ENCODE results near the gene HLA-DMA.
A peak's percentile ranks its signal among the peaks of the same experiment; 100 is the strongest.

Gene HLA-DMA

GRCh38 chr6:32952817-32953739 lies at the start of gene HLA-DMA:
TSS of gene HLA-DMA (minus strand) at chr6:32953097. CDS start at chr6:32953036, 61 bp downstream.
- DNase-seq = no peak

- no peak for DNase-seq
Observed at GRCh38 chr6:33001685-33002084, 48.8 kb upstream of the HLA-DMA start.

- no peak for DNase-seq
Observed at GRCh38 chr6:33000055-33000454, 47.2 kb upstream of the HLA-DMA start.

- DNase-seq = no peak
Observed at GRCh38 chr6:32995448-32995847, 42.6 kb upstream of the HLA-DMA start.

- no peak for DNase-seq
Observed at GRCh38 chr6:32993363-32993973, 40.6 kb upstream of the HLA-DMA start.

GRCh38 chr6:32991972-32992371 lies 39.1 kb upstream of the HLA-DMA start:
- no peak for DNase-seq

GRCh38 chr6:32989368-32989767 lies 36.5 kb upstream of the HLA-DMA start:
- no peak for DNase-seq

GRCh38 chr6:32984622-32985389 lies 31.9 kb upstream of the HLA-DMA start:
- DNase-seq = peak; percentile 63

- no peak for DNase-seq
Observed at GRCh38 chr6:32983964-32984621, 31.2 kb upstream of the HLA-DMA start.

- no peak for DNase-seq
Observed at GRCh38 chr6:32983493-32983848, 30.6 kb upstream of the HLA-DMA start.

- DNase-seq = no peak
Observed at GRCh38 chr6:32982702-32983492, 30.0 kb upstream of the HLA-DMA start.

- no peak for DNase-seq
Observed at GRCh38 chr6:32982084-32982701, 29.3 kb upstream of the HLA-DMA start.

- DNase-seq = no peak
Observed at GRCh38 chr6:32980488-32981038, 27.7 kb upstream of the HLA-DMA start.

- DNase-seq = no peak
Observed at GRCh38 chr6:32979720-32980487, 27.0 kb upstream of the HLA-DMA start.

GRCh38 chr6:32977953-32978324 lies 25.0 kb upstream of the HLA-DMA start:
- no peak for DNase-seq

- DNase-seq = no peak
Observed at GRCh38 chr6:32977272-32977952, 24.5 kb upstream of the HLA-DMA start.

GRCh38 chr6:32976334-32977069 lies 23.6 kb upstream of the HLA-DMA start:
- DNase-seq = no peak

- no peak for DNase-seq
Observed at GRCh38 chr6:32975886-32976285, 23.0 kb upstream of the HLA-DMA start.

Data from NCI-H1048 (cell line).